Measurements from ENCODE around the gene STARD5.

DNA sequence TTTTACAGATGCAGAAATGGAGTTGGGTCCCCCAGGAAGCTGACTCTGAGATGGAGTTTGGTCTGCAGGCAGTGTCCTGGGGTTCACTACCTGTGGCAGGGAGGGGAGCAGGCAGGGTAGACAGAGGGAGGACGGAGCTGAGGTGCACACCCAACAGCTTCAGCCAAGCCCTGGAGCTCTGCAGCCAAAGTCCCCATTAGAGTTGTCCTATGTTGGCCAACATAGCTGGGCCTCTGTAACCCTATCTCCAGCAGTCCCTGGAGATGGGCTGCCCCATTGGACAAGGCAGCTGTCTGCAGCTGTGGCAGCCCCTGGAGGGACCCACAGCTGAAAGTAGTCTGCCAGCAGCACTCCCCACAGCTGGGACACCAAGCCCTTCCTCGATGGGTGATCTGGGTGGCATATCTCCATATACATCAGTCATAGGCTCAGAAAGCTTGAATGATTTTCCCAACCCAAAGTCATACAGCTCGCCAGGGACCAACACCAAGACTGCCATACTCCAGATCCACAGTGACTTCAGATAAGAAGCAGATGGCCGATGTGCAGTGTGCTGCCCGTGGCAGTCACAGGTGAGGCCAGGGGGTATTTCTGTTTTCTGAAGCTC, 31.9 kb downstream of the STARD5 start:
- no peak for TF ChIP-seq EZH2 (IDR thresholded peaks at IDR 0.05; ENCODE audit: borderline replicate concordance, insufficient read depth, low read depth, low read length, poor library complexity, severe bottlenecking)
- TF ChIP-seq, protein P1, sequence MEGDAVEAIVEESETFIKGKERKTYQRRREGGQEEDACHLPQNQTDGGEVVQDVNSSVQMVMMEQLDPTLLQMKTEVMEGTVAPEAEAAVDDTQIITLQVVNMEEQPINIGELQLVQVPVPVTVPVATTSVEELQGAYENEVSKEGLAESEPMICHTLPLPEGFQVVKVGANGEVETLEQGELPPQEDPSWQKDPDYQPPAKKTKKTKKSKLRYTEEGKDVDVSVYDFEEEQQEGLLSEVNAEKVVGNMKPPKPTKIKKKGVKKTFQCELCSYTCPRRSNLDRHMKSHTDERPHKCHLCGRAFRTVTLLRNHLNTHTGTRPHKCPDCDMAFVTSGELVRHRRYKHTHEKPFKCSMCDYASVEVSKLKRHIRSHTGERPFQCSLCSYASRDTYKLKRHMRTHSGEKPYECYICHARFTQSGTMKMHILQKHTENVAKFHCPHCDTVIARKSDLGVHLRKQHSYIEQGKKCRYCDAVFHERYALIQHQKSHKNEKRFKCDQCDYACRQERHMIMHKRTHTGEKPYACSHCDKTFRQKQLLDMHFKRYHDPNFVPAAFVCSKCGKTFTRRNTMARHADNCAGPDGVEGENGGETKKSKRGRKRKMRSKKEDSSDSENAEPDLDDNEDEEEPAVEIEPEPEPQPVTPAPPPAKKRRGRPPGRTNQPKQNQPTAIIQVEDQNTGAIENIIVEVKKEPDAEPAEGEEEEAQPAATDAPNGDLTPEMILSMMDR (IDR thresholded peaks at IDR 0.05) = no peak

Data from B cell (primary cell).